ENCODE data around the gene IL17RE.

Gene IL17RE

DNA sequence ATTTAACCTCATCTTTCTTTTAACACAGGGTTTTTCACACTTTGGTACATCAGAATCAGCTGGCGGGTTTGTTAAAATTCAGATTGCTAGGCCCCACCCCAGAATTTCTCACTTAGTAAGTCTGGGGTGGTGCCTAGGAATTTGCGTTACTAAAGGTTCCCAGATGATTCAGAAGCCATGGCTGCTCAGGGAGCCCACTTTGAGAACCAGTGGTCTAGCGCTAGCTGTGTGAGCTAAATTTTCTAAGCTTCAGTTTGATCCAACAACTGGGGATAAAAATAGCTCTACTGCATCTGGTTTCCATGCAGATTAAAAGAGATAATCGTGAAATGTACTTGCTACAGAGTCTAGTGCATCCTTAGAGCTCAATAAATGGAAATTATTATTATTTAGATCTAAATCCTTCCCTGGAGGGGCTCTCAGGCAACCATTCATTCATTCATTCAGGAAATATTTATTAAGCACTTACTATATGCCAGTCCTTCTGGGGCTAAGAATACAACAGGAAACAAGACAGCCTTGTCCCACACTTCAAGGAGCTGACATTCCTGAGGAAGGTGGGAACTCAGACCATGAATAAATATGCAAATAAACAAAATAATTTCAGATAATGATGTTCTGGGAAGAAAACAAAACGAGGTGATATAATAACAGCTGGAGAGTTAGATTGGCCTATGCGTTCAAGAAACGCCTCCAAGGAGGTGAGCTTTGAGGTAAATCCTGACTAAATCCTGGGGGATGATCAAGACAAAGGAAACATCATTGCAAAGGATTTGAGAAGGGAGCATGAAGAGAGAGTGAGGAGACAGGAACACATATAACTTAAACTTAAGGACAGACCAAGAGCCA lies 18.7 kb upstream of the IL17RE start:
- Histone ChIP-seq H3K4me3 (ENCODE audit: low read depth, low read length) (no peak overlapping the region), H3K36me3 (ENCODE audit: control insufficient read depth in 2 of 2, insufficient read depth in 1 of 2, low read length in 2 of 2) (no peaks in the 10 kb centered on the region), H3K4me1 (ENCODE audit: control insufficient read depth, insufficient read depth, low read length) (no peaks in the 10 kb centered on the region), H3K9me3 (ENCODE audit: control insufficient read depth, insufficient read depth, low read depth, low read length) (no peaks in the 10 kb centered on the region), H3K27ac (ENCODE audit: extremely low read depth, low read depth, low read length) (no peak overlapping the region)
- POLR2A ChIA-PET = interaction anchor here (1.2 to 1.4 kb wide), 2 partner anchors 20 to 33 kb away, joined by 3 to 4 read pairs; partner anchors contain the start of gene IL17RC
- CTCF ChIA-PET = interaction anchor here (0.6 to 1.1 kb wide), 3 partner anchors 62 to 98 kb away, joined by 3 read pairs; partner anchors contain the start of gene PRRT3
- TF ChIP-seq ZNF664 (tag by site-specific recombination; IDR thresholded peaks at IDR 0.05) (peak; percentile 71), ZIC2 (tag by site-specific recombination; IDR thresholded peaks at IDR 0.05) (no peak), PRDM1 (tag by site-specific recombination; IDR thresholded peaks at IDR 0.05) (peak; percentile 25; the same call in 1 of the 2 replicates), ZNF692 (tag by site-specific recombination; IDR thresholded peaks at IDR 0.05) (no peak)

GRCh38 chr3:9884555-9885165 lies 18.0 kb upstream of the IL17RE start:
- TF ChIP-seq ZBTB17 (tag by site-specific recombination; IDR thresholded peaks at IDR 0.05) (peak; percentile 69), ZNF510 (tag by site-specific recombination; IDR thresholded peaks at IDR 0.05; ENCODE audit: insufficient replicate concordance) (no peak)
- POLR2A ChIA-PET = interaction anchor here (1.2 to 1.4 kb wide), 2 partner anchors 21 to 32 kb away, joined by 3 to 4 read pairs; partner anchors contain the start of gene IL17RC
- CTCF ChIA-PET = interaction anchor here (0.6 to 1.1 kb wide), 2 partner anchors 62 to 68 kb away, joined by 3 read pairs; partner anchors contain the start of gene PRRT3
- no peaks in the 10 kb centered on the region for H3K36me3 ChIP-seq (ENCODE audit: control insufficient read depth in 2 of 2, insufficient read depth in 1 of 2, low read length in 2 of 2)
- no peak overlapping the region for H3K27ac ChIP-seq (ENCODE audit: extremely low read depth, low read depth, low read length)
- H3K4me1 ChIP-seq (ENCODE audit: control insufficient read depth, insufficient read depth, low read length) = no peaks in the 10 kb centered on the region
- H3K9me3 ChIP-seq (ENCODE audit: control insufficient read depth, insufficient read depth, low read depth, low read length) = no peaks in the 10 kb centered on the region
- H3K4me3 ChIP-seq (ENCODE audit: low read depth, low read length) = no peak overlapping the region

GRCh38 chr3:9886328-9886727 lies 16.3 kb upstream of the IL17RE start:
- peak; percentile 96 for TF ChIP-seq ZNF121 (tag by site-specific recombination; IDR thresholded peaks at IDR 0.05)
- TF ChIP-seq INSM2 (tag by site-specific recombination; IDR thresholded peaks at IDR 0.05) = no peak
- CTCF ChIA-PET = no interaction called here
- no peaks in the 10 kb centered on the region for H3K4me1 ChIP-seq (ENCODE audit: control insufficient read depth, insufficient read depth, low read length)
- H3K27ac ChIP-seq (ENCODE audit: extremely low read depth, low read depth, low read length) = no peak overlapping the region
- no peak overlapping the region for H3K4me3 ChIP-seq (ENCODE audit: low read depth, low read length)
- H3K36me3 ChIP-seq (ENCODE audit: control insufficient read depth in 2 of 2, insufficient read depth in 1 of 2, low read length in 2 of 2) = no peaks in the 10 kb centered on the region
- no peaks in the 10 kb centered on the region for H3K9me3 ChIP-seq (ENCODE audit: control insufficient read depth, insufficient read depth, low read depth, low read length)
- POLR2A ChIA-PET = no interaction called here

DNA sequence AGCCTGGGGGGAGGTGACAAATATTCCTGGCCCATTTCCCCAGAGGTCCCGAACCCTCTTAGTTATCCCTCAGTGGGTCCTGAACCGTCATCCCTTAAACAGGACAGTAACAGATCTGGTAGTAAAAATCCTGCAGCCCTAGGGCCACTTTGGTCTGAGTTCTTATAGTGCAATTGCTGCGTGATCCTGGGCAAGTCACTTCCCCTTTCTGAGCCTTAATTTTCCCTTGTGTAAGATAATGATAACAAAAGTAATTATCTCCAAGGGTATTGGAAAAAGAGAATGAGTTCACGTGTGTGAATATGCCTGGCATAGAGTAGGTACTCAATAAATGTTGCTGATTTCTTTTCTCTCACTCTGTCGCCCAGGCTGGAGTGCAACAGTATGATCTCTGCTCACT lies 15.2 kb upstream of the IL17RE start:
- peaks cover under 1 to 3% of the 10 kb centered on the region in 2 experiments; a peak in 2 of 3 replicates for H3K36me3 ChIP-seq (ENCODE audit: control insufficient read depth in 2 of 2, insufficient read depth in 1 of 2, low read length in 2 of 2)
- H3K4me3 ChIP-seq (ENCODE audit: low read depth, low read length) = no peak overlapping the region
- no peak overlapping the region for H3K27ac ChIP-seq (ENCODE audit: extremely low read depth, low read depth, low read length)
- CTCF ChIA-PET = no interaction called here
- no peaks in the 10 kb centered on the region for H3K4me1 ChIP-seq (ENCODE audit: control insufficient read depth, insufficient read depth, low read length)
- POLR2A ChIA-PET = no interaction called here
- H3K9me3 ChIP-seq (ENCODE audit: control insufficient read depth, insufficient read depth, low read depth, low read length) = no peaks in the 10 kb centered on the region
- TF ChIP-seq, protein P1, sequence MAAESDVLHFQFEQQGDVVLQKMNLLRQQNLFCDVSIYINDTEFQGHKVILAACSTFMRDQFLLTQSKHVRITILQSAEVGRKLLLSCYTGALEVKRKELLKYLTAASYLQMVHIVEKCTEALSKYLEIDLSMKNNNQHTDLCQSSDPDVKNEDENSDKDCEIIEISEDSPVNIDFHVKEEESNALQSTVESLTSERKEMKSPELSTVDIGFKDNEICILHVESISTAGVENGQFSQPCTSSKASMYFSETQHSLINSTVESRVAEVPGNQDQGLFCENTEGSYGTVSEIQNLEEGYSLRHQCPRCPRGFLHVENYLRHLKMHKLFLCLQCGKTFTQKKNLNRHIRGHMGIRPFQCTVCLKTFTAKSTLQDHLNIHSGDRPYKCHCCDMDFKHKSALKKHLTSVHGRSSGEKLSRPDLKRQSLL (tag by site-specific recombination; IDR thresholded peaks at IDR 0.05) = no peak
- TF ChIP-seq ZNF394 (tag by site-specific recombination; IDR thresholded peaks at IDR 0.05; ENCODE audit: borderline replicate concordance) (no peak), HIC1 (tag by site-specific recombination; IDR thresholded peaks at IDR 0.05) (no peak), ZSCAN16 (tag by site-specific recombination; IDR thresholded peaks at IDR 0.05) (no peak), ZNF302 (tag by site-specific recombination; IDR thresholded peaks at IDR 0.05; ENCODE audit: low read depth) (no peak), ZNF544 (tag by site-specific recombination; IDR thresholded peaks at IDR 0.05) (no peak), KLF17 (tag by site-specific recombination; IDR thresholded peaks at IDR 0.05) (no peak), ZXDB (tag by site-specific recombination; IDR thresholded peaks at IDR 0.05) (no peak), GLI4 (tag by site-specific recombination; IDR thresholded peaks at IDR 0.05) (no peak), ZNF843 (tag by site-specific recombination; IDR thresholded peaks at IDR 0.05) (no peak)
